HepG2 (cell line): ENCODE measurements around the gene PTPRN. TPM values are rescaled to one million over a fixed set of nuclear protein-coding genes. Genes with fewer than 3 reads are reported as not detected.
A peak's percentile ranks its signal among the peaks of the same experiment; 100 is the strongest.

ENCODE experiments used
- ATAC-seq: fragments of 200-7000 bp; cut with Tn5 transposase; 3 replicates; pipeline ENCODE4 v1.9.1; 2020; ENCODE audit warnings: mild to moderate bottlenecking, moderate library complexity
- BruUV-seq: library from RNA; stranded (reverse); fragments of 400-500 nt; replicated peaks from 2 replicates; lab custom pipeline; 2021; lab: Mats Ljungman, UMichigan
- CTCF ChIA-PET: fragments of 300-600 bp; formaldehyde crosslinking; extraction: SDS; loops from one replicate; lab custom pipeline; 2021; ENCODE audit warnings: low total read pairs, inconsistent platforms, low intra/inter-chr PET ratio; lab: Yijun Ruan, JAX
- POLR2A ChIA-PET: fragments of 350-600 bp; sonication (Branson Sonifier 250); formaldehyde crosslinking; loops from one replicate; lab custom pipeline; 2020; ENCODE audit warnings: antibody characterized with exemption, inconsistent platforms; lab: Yijun Ruan, JAX
- DNase-seq: peaks from one replicate; pipeline ENCODE4 v3.0.0-alpha.2; 2015; ENCODE audit warnings: low spot score
- FAIRE-seq: peaks from 3 replicates; lab custom pipeline; 2011; peaks lifted over from hg19 to GRCh38; lab: Jason Lieb, UNC
- H2AFZ ChIP-seq: one replicate; pipeline ENCODE4 v1.6.1; 2011; ENCODE audit warnings: low read length, inconsistent platforms
- H3K27ac ChIP-seq: fragments of 300-600 bp; 3 replicates; pipeline ENCODE4 v1.8.0; 2011; ENCODE audit warnings: mixed run types, mild to moderate bottlenecking, mixed read lengths, low read length, inconsistent platforms; ENCODE audit not compliant: insufficient read depth; ENCODE audit errors: extremely low read length
- H3K27me3 ChIP-seq, 2 experiments: fragments of 200-600 bp in 1 of 2; 2 replicates in 1 of 2; 3 replicates in 1 of 2; pipeline versions ENCODE4 v1.6.0 to v1.8.0; 2011; ENCODE audit warnings: low read length in 2 of 2, mild to moderate bottlenecking in 2 of 2, moderate library complexity in 2 of 2, inconsistent platforms in 1 of 2; ENCODE audit not compliant: insufficient read depth in 2 of 2, control insufficient read depth in 1 of 2
- H3K36me3 ChIP-seq, 2 experiments: fragments of 200-600 bp in 1 of 2; replicated peaks in 1 of 2; 2 replicates in 1 of 2; 3 replicates in 1 of 2; pipeline versions ENCODE4 v1.5.1 to v1.8.0; 2011; ENCODE audit warnings: low read length in 2 of 2, inconsistent platforms in 1 of 2; ENCODE audit not compliant: insufficient read depth in 2 of 2, control insufficient read depth in 1 of 2
- H3K4me1 ChIP-seq: 2 replicates; pipeline ENCODE4 v1.5.1; 2012; ENCODE audit warnings: low read length, inconsistent platforms; ENCODE audit not compliant: insufficient read depth
- H3K4me2 ChIP-seq: 2 replicates; pipeline ENCODE4 v1.6.0; 2011; ENCODE audit warnings: low read depth, low read length, inconsistent platforms
- H3K4me3 ChIP-seq, 3 experiments: fragments of 200-600 bp in 1 of 3; sonication (generic), shearing (Covaris generic) in 1 of 3; replicated peaks in 1 of 3; 2 replicates each; pipeline ENCODE4 v1.5.1; 2011 to 2016; ENCODE audit warnings: low read length in 3 of 3, inconsistent platforms in 2 of 3, low read depth in 2 of 3, mild to moderate bottlenecking in 2 of 3, control low read depth in 1 of 3, mixed read lengths in 1 of 3; ENCODE audit not compliant: insufficient read depth in 1 of 3
- H3K79me2 ChIP-seq: one replicate; pipeline ENCODE4 v1.6.1; 2011; ENCODE audit warnings: low read length, inconsistent platforms; ENCODE audit not compliant: insufficient read depth
- H3K9ac ChIP-seq: 2 replicates; pipeline ENCODE4 v1.6.0; 2011; ENCODE audit warnings: mild to moderate bottlenecking, low read depth, low read length, inconsistent platforms; ENCODE audit not compliant: insufficient read depth
- H3K9me3 ChIP-seq: 2 replicates; pipeline ENCODE4 v1.5.1; 2012; ENCODE audit warnings: mild to moderate bottlenecking, low read length
- H4K20me1 ChIP-seq: 2 replicates; pipeline ENCODE4 v1.6.0; 2011; ENCODE audit warnings: inconsistent platforms, mild to moderate bottlenecking, low read length, moderate library complexity; ENCODE audit not compliant: insufficient read depth
- DZIP1 ChIP-seq: sonication (generic); formaldehyde crosslinking; IDR thresholded peaks from 2 replicates; pipeline ENCODE4 v1.5.0; 2020; ENCODE audit warnings: mild to moderate bottlenecking, missing genetic modification reagents
- MED13 ChIP-seq: sonication (generic); formaldehyde crosslinking; IDR thresholded peaks from 2 replicates; pipeline ENCODE4 v1.5.0; 2020; ENCODE audit warnings: missing genetic modification reagents
- NAIF1 ChIP-seq: sonication (generic); formaldehyde crosslinking; IDR thresholded peaks from 2 replicates; pipeline ENCODE4 v1.5.0; 2020; ENCODE audit warnings: mild to moderate bottlenecking, missing genetic modification reagents, borderline replicate concordance
- PRDM10 ChIP-seq: sonication (generic); formaldehyde crosslinking; IDR thresholded peaks from 2 replicates; pipeline ENCODE4 v1.4.0; 2020; ENCODE audit warnings: low read depth, missing genetic modification reagents
- PRMT3 ChIP-seq: sonication (generic); formaldehyde crosslinking; IDR thresholded peaks from 2 replicates; pipeline ENCODE4 v1.8.1; 2022; ENCODE audit warnings: low read depth, mild to moderate bottlenecking, moderate library complexity, missing genetic modification reagents, borderline replicate concordance
- RARG ChIP-seq: sonication (generic); formaldehyde crosslinking; IDR thresholded peaks from 2 replicates; pipeline ENCODE4 v1.4.0; 2020; ENCODE audit warnings: low read depth, mild to moderate bottlenecking, missing genetic modification reagents
- RNF219 ChIP-seq: sonication (generic); formaldehyde crosslinking; IDR thresholded peaks from 2 replicates; pipeline ENCODE4 v1.5.0; 2020; ENCODE audit warnings: mild to moderate bottlenecking, missing genetic modification reagents
- TOPORS ChIP-seq: sonication (generic); formaldehyde crosslinking; IDR thresholded peaks from 2 replicates; pipeline ENCODE4 v1.8.0; 2023; ENCODE audit warnings: mild to moderate bottlenecking, missing genetic modification reagents
- XBP1 ChIP-seq: sonication (generic); formaldehyde crosslinking; IDR thresholded peaks from 2 replicates; pipeline ENCODE4 v1.5.0; 2020; ENCODE audit warnings: missing genetic modification reagents
- ZC3H13 ChIP-seq: sonication (generic); formaldehyde crosslinking; IDR thresholded peaks from 2 replicates; pipeline ENCODE4 v1.8.1; 2023; ENCODE audit warnings: mild to moderate bottlenecking, missing genetic modification reagents, moderate library complexity
- ZNF274 ChIP-seq: sonication (generic); formaldehyde crosslinking; IDR thresholded peaks from 2 replicates; pipeline ENCODE4 v1.5.1; 2020; ENCODE audit warnings: mild to moderate bottlenecking, missing genetic modification reagents
- ZNF510 ChIP-seq: sonication (generic); formaldehyde crosslinking; IDR thresholded peaks from 2 replicates; pipeline ENCODE4 v1.4.0; 2020; ENCODE audit warnings: low read depth, mild to moderate bottlenecking, missing genetic modification reagents
- ZNF558 ChIP-seq: sonication (generic); formaldehyde crosslinking; IDR thresholded peaks from 2 replicates; pipeline ENCODE4 v1.9.0; 2022; ENCODE audit warnings: mild to moderate bottlenecking, missing genetic modification reagents, borderline replicate concordance
- ZNF816 ChIP-seq: sonication (generic); formaldehyde crosslinking; IDR thresholded peaks from 2 replicates; pipeline ENCODE4 v1.8.0; 2022; ENCODE audit warnings: missing genetic modification reagents, mild to moderate bottlenecking, borderline replicate concordance
- WGBS: methylation state at CpG from one replicate; pipeline ENCODE4 v1.1.6; 2017; ENCODE audit warnings: low lambda C conversion rate; 5-methylcytosine and 5-hydroxymethylcytosine counted together
- in situ Hi-C: cut with HindIII; loops from 2 replicates; pipeline ENCODE4 v1.10.0; 2017; ENCODE audit warnings: low pct_unique_long_range_greater_than_20kb; ENCODE audit not compliant: extremely low pct_ligation_motif_present
- intact Hi-C: fragments of 100-400 bp; cut with micrococcal nuclease; formaldehyde crosslinking; loops from one replicate; pipeline ENCODE4 v1.10.0; 2022; ENCODE audit not compliant: unreplicated experiment
- polyA plus RNA-seq, 8 experiments: library from polyadenylated mRNA; depleted of rRNA in 3 of 8; stranded (reverse) in 7 of 8; unstranded in 1 of 8; fragments of >200 nt; fragmentation: Illumina TruSeq in 4 of 8; extraction: Trizol in 4 of 8; gene quantifications; 2 replicates each; pipeline versions ENCODE4 v1.2.1 to v1.2.3, GENCODE V29; 2011 to 2016; ENCODE audit warnings: low read depth in 4 of 8, missing spikeins in 1 of 8, mixed read lengths in 1 of 8; ENCODE audit not compliant: insufficient read depth in 1 of 8
- total RNA-seq, 5 experiments: library from RNA; depleted of rRNA; stranded (reverse); fragments of >200 nt; fragmentation: Illumina TruSeq; extraction: Trizol; gene quantifications; 2 replicates each; pipeline ENCODE4 v1.2.3, GENCODE V29; 2016; ENCODE audit warnings: low read depth in 1 of 5

Gene PTPRN
- total and polyA plus RNA-seq, 2 of the 13 experiments (the other 11 are each of a cell fraction or from before 2014, with no cell fraction given) = 0.26 TPM; not detected in 1

- H4K20me1 ChIP-seq = no peaks in the 10 kb centered on the region
- peak overlapping the region; percentile 80 for H3K9ac ChIP-seq
- DNase-seq (no peak), FAIRE-seq (no peak), ATAC-seq (peak; percentile 45)
- H3K36me3 ChIP-seq = peaks cover 2 to 10% of the 10 kb centered on the region in 2 experiments; a peak in 4 of 5 replicates
- peaks cover 0 to 7% of the 10 kb centered on the region in 2 experiments; a peak in 1 of 5 replicates for H3K27me3 ChIP-seq
- peaks cover 39% of the 10 kb centered on the region for H3K4me1 ChIP-seq
- CTCF ChIA-PET = interaction anchor here (0.9 to 5.4 kb wide), 4 partner anchors 16 to 119 kb away, joined by 3 to 88 read pairs (median 16); partner anchors contain the start of gene NHEJ1
- in situ Hi-C loops (no loop called here), intact Hi-C loops (loop anchor here (1.0 kb wide), 3 partner anchors 16 to 118 kb away; partner anchors contain the start of gene NHEJ1)
- POLR2A ChIA-PET = interaction anchor here (0.7 to 3.3 kb wide), 22 partner anchors 9 to 277 kb away, joined by 3 to 70 read pairs (median 10); partner anchors contain the start of genes ABCB6, ANKZF1, ATG9A and CNPPD1
- H3K4me2 ChIP-seq = peak overlapping the region; percentile 96
- no peaks in the 10 kb centered on the region for H3K79me2 ChIP-seq
- TSS peak; percentile 84 for BruUV-seq
- H2AFZ ChIP-seq = peak overlapping the region; percentile 66
- H3K4me3 ChIP-seq = peak overlapping the region; percentile 59 to 77 (median 73)
- 4% methylated on average over 9 of the region's 9 CpGs for WGBS
- peak overlapping the region; percentile 62 for H3K27ac ChIP-seq
- no peaks in the 10 kb centered on the region for H3K9me3 ChIP-seq
- TF ChIP-seq RARG (CRISPR knock-in tag) (0 out of 2 replicates have a peak, but pooled peaks have one; percentile 25), DZIP1 (0 out of 2 replicates have a peak, but pooled peaks have one; percentile 2), TOPORS (CRISPR knock-in tag) (0 out of 2 replicates have a peak, but pooled peaks have one; percentile 13), MED13 (CRISPR knock-in tag) (no peak), ZNF558 (no peak), PRMT3 (CRISPR knock-in tag) (0 out of 2 replicates have a peak, but pooled peaks have one; percentile 14), ZNF510 (CRISPR knock-in tag) (peak; percentile 29; the same call in 1 of the 2 replicates), ZNF816 (CRISPR knock-in tag) (0 out of 2 replicates have a peak, but pooled peaks have one; percentile 17), ZNF274 (CRISPR knock-in tag) (peak; percentile 1; the same call in 1 of the 2 replicates), NAIF1 (CRISPR knock-in tag) (0 out of 2 replicates have a peak, but pooled peaks have one; percentile 15), XBP1 (CRISPR knock-in tag) (no peak), ZC3H13 (CRISPR knock-in tag) (no peak; the same call in 1 of the 2 replicates), RNF219 (CRISPR knock-in tag) (peak; percentile 80; the same call in 1 of the 2 replicates), PRDM10 (0 out of 2 replicates have a peak, but pooled peaks have one; percentile 3)
Observed at GRCh38 chr2:219278655-219279150, 30.5 kb downstream of the PTPRN start.
